ENCODE measurements around the gene GPR55.

Gene GPR55

GRCh38 chr2:230956827-230957755, 32.0 kb upstream of the GPR55 start (continued):
- no peak for TF ChIP-seq ZNF26 (tag by site-specific recombination; IDR thresholded peaks at IDR 0.05)
- no peak for TF ChIP-seq ZNF654 (tag by site-specific recombination; IDR thresholded peaks at IDR 0.05; ENCODE audit: low read depth)
- no peak for TF ChIP-seq ZNF704 (tag by site-specific recombination; IDR thresholded peaks at IDR 0.05)
- TF ChIP-seq ZNF121 (tag by site-specific recombination; IDR thresholded peaks at IDR 0.05): no peak
- no peak for TF ChIP-seq ZNF202 (tag by site-specific recombination; IDR thresholded peaks at IDR 0.05; ENCODE audit: borderline replicate concordance)
- TF ChIP-seq ZNF311 (tag by site-specific recombination; IDR thresholded peaks at IDR 0.05; ENCODE audit: borderline replicate concordance): no peak
- TF ChIP-seq OSR2 (tag by site-specific recombination; IDR thresholded peaks at IDR 0.05): no peak
- no peak for TF ChIP-seq ZNF132 (tag by site-specific recombination; IDR thresholded peaks at IDR 0.05; ENCODE audit: borderline replicate concordance)
- no peak for TF ChIP-seq ZNF362 (tag by site-specific recombination; IDR thresholded peaks at IDR 0.05)
- TF ChIP-seq ZFP3 (tag by site-specific recombination; IDR thresholded peaks at IDR 0.05; ENCODE audit: low read depth): no peak
- TF ChIP-seq ZBTB48 (tag by site-specific recombination; IDR thresholded peaks at IDR 0.05): no peak
- peak; percentile 71 for TF ChIP-seq SP3 (tag by site-specific recombination; IDR thresholded peaks at IDR 0.05)
- peak; percentile 70 for TF ChIP-seq ZNF341 (tag by site-specific recombination; IDR thresholded peaks at IDR 0.05; ENCODE audit: low read depth)
- TF ChIP-seq ZFP69B (tag by site-specific recombination; IDR thresholded peaks at IDR 0.05): no peak
- TF ChIP-seq ZBTB26 (tag by site-specific recombination; optimal IDR thresholded peaks at IDR 0.05): peak; percentile 48
- TF ChIP-seq ZNF645 (tag by site-specific recombination; IDR thresholded peaks at IDR 0.05): no peak
- no peak for TF ChIP-seq ZNF501 (tag by site-specific recombination; IDR thresholded peaks at IDR 0.05)
- TF ChIP-seq ZNF621 (tag by site-specific recombination; IDR thresholded peaks at IDR 0.05): no peak
- TF ChIP-seq ZNF350 (tag by site-specific recombination; IDR thresholded peaks at IDR 0.05): no peak
- peak; percentile 45 for TF ChIP-seq ZBTB17 (tag by site-specific recombination; IDR thresholded peaks at IDR 0.05)
- TF ChIP-seq ZBTB20 (tag by site-specific recombination; IDR thresholded peaks at IDR 0.05): 0 out of 2 replicates have a peak, but pooled peaks have one; percentile 19
- no peak for TF ChIP-seq SALL2 (tag by site-specific recombination; IDR thresholded peaks at IDR 0.05; ENCODE audit: borderline replicate concordance)
- TF ChIP-seq ZNF112 (tag by site-specific recombination; IDR thresholded peaks at IDR 0.05): no peak
- TF ChIP-seq ZNF555 (tag by site-specific recombination; conservative IDR thresholded peaks at IDR 0.05): no peak
- TF ChIP-seq ZNF529 (tag by site-specific recombination; IDR thresholded peaks at IDR 0.05; ENCODE audit: insufficient replicate concordance): no peak
- TF ChIP-seq KLF1 (tag by site-specific recombination; IDR thresholded peaks at IDR 0.05): peak; percentile 68
- TF ChIP-seq ZNF549 (tag by site-specific recombination; IDR thresholded peaks at IDR 0.05): no peak
- no peak for TF ChIP-seq MYNN (tag by site-specific recombination; IDR thresholded peaks at IDR 0.05; ENCODE audit: borderline replicate concordance)
- no peak for TF ChIP-seq ZNF292 (tag by site-specific recombination; IDR thresholded peaks at IDR 0.05; ENCODE audit: borderline replicate concordance, low read depth)
- TF ChIP-seq MZF1 (tag by site-specific recombination; IDR thresholded peaks at IDR 0.05; ENCODE audit: borderline replicate concordance): no peak
- TF ChIP-seq ZNF664 (tag by site-specific recombination; IDR thresholded peaks at IDR 0.05): no peak
- 0 out of 2 replicates have a peak, but pooled peaks have one; percentile 13 for TF ChIP-seq TRIM28 (IDR thresholded peaks at IDR 0.05; ENCODE audit: borderline replicate concordance, low read length)
- 0 out of 2 replicates have a peak, but pooled peaks have one; percentile 43 for TF ChIP-seq ZFP37 (tag by site-specific recombination; IDR thresholded peaks at IDR 0.05)
